Trophoblast cell (in vitro differentiated cells and primary cell): ENCODE data around the gene CMPK2.

Experiments used
- DNase-seq, 2 donors: peaks; one replicate each; pipeline ENCODE4 v3.0.0-alpha.2; 2016
- H2AFZ ChIP-seq: 2 replicates; pipeline ENCODE4 v1.6.1; 2013; ENCODE audit warnings: low read length, moderate library complexity, mild to moderate bottlenecking; ENCODE audit not compliant: insufficient read depth, poor library complexity
- H2AK5ac ChIP-seq: 2 replicates; pipeline ENCODE4 v1.6.1; 2013; ENCODE audit warnings: mild to moderate bottlenecking, low read length
- H2BK120ac ChIP-seq: 2 replicates; pipeline ENCODE4 v1.6.1; 2013; ENCODE audit warnings: low read length, mild to moderate bottlenecking, moderate library complexity; ENCODE audit not compliant: insufficient read depth, poor library complexity
- H2BK12ac ChIP-seq: 2 replicates; pipeline ENCODE4 v1.6.1; 2013; ENCODE audit warnings: mild to moderate bottlenecking, low read length, moderate library complexity
- H2BK5ac ChIP-seq: 2 replicates; pipeline ENCODE4 v1.6.1; 2013; ENCODE audit warnings: low read length, low read depth, moderate library complexity, mild to moderate bottlenecking; ENCODE audit not compliant: poor library complexity
- H3K14ac ChIP-seq: 2 replicates; pipeline ENCODE4 v1.6.1; 2013; ENCODE audit warnings: mild to moderate bottlenecking, low read length
- H3K18ac ChIP-seq: 2 replicates; pipeline ENCODE4 v1.6.1; 2013; ENCODE audit warnings: mild to moderate bottlenecking, low read length
- H3K23ac ChIP-seq: 2 replicates; pipeline ENCODE4 v1.6.1; 2013; ENCODE audit warnings: low read length
- H3K27ac ChIP-seq: 2 replicates; pipeline ENCODE4 v1.5.1; 2013; ENCODE audit warnings: low read depth, mild to moderate bottlenecking, inconsistent platforms, low read length, moderate library complexity
- H3K27me3 ChIP-seq: 2 replicates; pipeline ENCODE4 v1.6.1; 2013; ENCODE audit warnings: inconsistent platforms, mild to moderate bottlenecking, low read length, moderate library complexity; ENCODE audit not compliant: insufficient read depth
- H3K36me3 ChIP-seq, 2 experiments: 1 replicate in 1 of 2; 2 replicates in 1 of 2; pipeline ENCODE4 v1.6.1; 2013; ENCODE audit warnings: low read length in 2 of 2, mild to moderate bottlenecking in 2 of 2, moderate library complexity in 1 of 2; ENCODE audit not compliant: insufficient read depth in 2 of 2, control insufficient read depth in 1 of 2
- H3K4ac ChIP-seq: 2 replicates; pipeline ENCODE4 v1.6.1; 2013; ENCODE audit warnings: low read depth, mild to moderate bottlenecking, low read length, moderate library complexity
- H3K4me1 ChIP-seq, 2 experiments: 1 replicate in 1 of 2; 2 replicates in 1 of 2; pipeline ENCODE4 v1.6.1; 2013; ENCODE audit warnings: low read length in 2 of 2, mild to moderate bottlenecking in 2 of 2, moderate library complexity in 1 of 2; ENCODE audit not compliant: insufficient read depth in 2 of 2, control insufficient read depth in 1 of 2
- H3K4me2 ChIP-seq: 2 replicates; pipeline ENCODE4 v1.6.1; 2013; ENCODE audit warnings: inconsistent platforms, mild to moderate bottlenecking, low read length, moderate library complexity
- H3K4me3 ChIP-seq: 2 replicates; pipeline ENCODE4 v1.5.1; 2013; ENCODE audit warnings: mild to moderate bottlenecking, low read depth, low read length, inconsistent platforms
- H3K79me1 ChIP-seq: one replicate; pipeline ENCODE4 v1.6.1; 2013; ENCODE audit warnings: low read length
- H3K79me2 ChIP-seq: 2 replicates; pipeline ENCODE4 v1.6.1; 2013; ENCODE audit warnings: low read length, mild to moderate bottlenecking; ENCODE audit not compliant: control insufficient read depth, insufficient read depth, poor library complexity
- H3K9ac ChIP-seq: 2 replicates; pipeline ENCODE4 v1.6.1; 2013; ENCODE audit warnings: mild to moderate bottlenecking, low read length
- H3K9me3 ChIP-seq: 2 replicates; pipeline ENCODE4 v1.6.1; 2013; ENCODE audit warnings: low read depth, mild to moderate bottlenecking, control low read depth, inconsistent platforms, low read length; ENCODE audit not compliant: insufficient read depth
- H4K12ac ChIP-seq: 2 replicates; pipeline ENCODE4 v1.6.1; 2013; ENCODE audit warnings: low read depth, mild to moderate bottlenecking, low read length, moderate library complexity
- H4K8ac ChIP-seq: 2 replicates; pipeline ENCODE4 v1.6.1; 2013; ENCODE audit warnings: low read depth, mild to moderate bottlenecking, low read length, moderate library complexity
- H4K91ac ChIP-seq: one replicate; pipeline ENCODE4 v1.6.1; 2013; ENCODE audit warnings: low read depth, mild to moderate bottlenecking, low read length, moderate library complexity
- WGBS: extraction: QIAGEN DNeasy Blood & Tissue Kit; methylation state at CpG from one replicate; pipeline ENCODE4 v1.1.7; 2013; ENCODE audit warnings: missing lambda C conversion rate; ENCODE audit not compliant: insufficient read length, insufficient coverage; ENCODE audit errors: extremely low coverage; 5-methylcytosine and 5-hydroxymethylcytosine counted together

Gene CMPK2

GRCh38 chr2:6828299-6828584 lies 37.5 kb downstream of the CMPK2 start:
- no peak overlapping the region for H3K4me3 ChIP-seq
- no peak overlapping the region for H3K4ac ChIP-seq
- H3K9me3 ChIP-seq, result peaks cover under 1% of the 10 kb centered on the region
- H2BK12ac ChIP-seq, result no peak overlapping the region
- no peaks in the 10 kb centered on the region for H3K79me2 ChIP-seq
- H2BK5ac ChIP-seq, result no peak overlapping the region
- no peaks in the 10 kb centered on the region for H3K36me3 ChIP-seq
- no peak overlapping the region for H3K9ac ChIP-seq
- H3K4me2 ChIP-seq, result no peak overlapping the region
- no peak overlapping the region for H3K18ac ChIP-seq
- peaks cover 6 to 7% of the 10 kb centered on the region in 2 experiments for H3K4me1 ChIP-seq
- no peaks in the 10 kb centered on the region for H3K27me3 ChIP-seq
- no peak overlapping the region for H4K12ac ChIP-seq
- WGBS, result no CpG with 5 or more reads among the region's 2 CpGs
- H2BK120ac ChIP-seq, result no peak overlapping the region
- peak in 1 of 2 donors; percentile 58 for DNase-seq
- no peak overlapping the region for H4K91ac ChIP-seq
- H3K79me1 ChIP-seq, result peaks cover 6% of the 10 kb centered on the region
- no peak overlapping the region for H3K14ac ChIP-seq
- H4K8ac ChIP-seq, result no peak overlapping the region
- no peak overlapping the region for H2AK5ac ChIP-seq
- no peak overlapping the region for H2AFZ ChIP-seq
- H3K23ac ChIP-seq, result no peak overlapping the region
- H3K27ac ChIP-seq, result no peak overlapping the region

GRCh38 chr2:6827566-6828298 lies 38.0 kb downstream of the CMPK2 start:
- no peak overlapping the region for H2BK12ac ChIP-seq
- H3K79me2 ChIP-seq, result no peaks in the 10 kb centered on the region
- H3K4ac ChIP-seq, result no peak overlapping the region
- H4K12ac ChIP-seq, result no peak overlapping the region
- no peak overlapping the region for H4K8ac ChIP-seq
- H2BK5ac ChIP-seq, result no peak overlapping the region
- no peak overlapping the region for H3K23ac ChIP-seq
- no peak for DNase-seq
- no peak overlapping the region for H3K9ac ChIP-seq
- H3K14ac ChIP-seq, result no peak overlapping the region
- no peak overlapping the region for H3K18ac ChIP-seq
- no peak overlapping the region for H2AFZ ChIP-seq
- H3K4me1 ChIP-seq, result peaks cover 6 to 7% of the 10 kb centered on the region in 2 experiments
- WGBS, result no CpG with 5 or more reads among the region's 5 CpGs
- H2BK120ac ChIP-seq, result no peak overlapping the region
- H2AK5ac ChIP-seq, result no peak overlapping the region
- no peak overlapping the region for H3K4me2 ChIP-seq
- no peaks in the 10 kb centered on the region for H3K36me3 ChIP-seq
- H3K9me3 ChIP-seq, result no peaks in the 10 kb centered on the region
- H4K91ac ChIP-seq, result no peak overlapping the region
- H3K27ac ChIP-seq, result no peak overlapping the region
- H3K79me1 ChIP-seq, result peaks cover 7% of the 10 kb centered on the region
- no peaks in the 10 kb centered on the region for H3K27me3 ChIP-seq
- no peak overlapping the region for H3K4me3 ChIP-seq

GRCh38 chr2:6826081-6826913 lies 39.4 kb downstream of the CMPK2 start:
- Histone ChIP-seq H2BK5ac (peak overlapping the region; percentile 3), H3K27ac (no peak overlapping the region), H4K91ac (no peak overlapping the region), H3K18ac (no peak overlapping the region), H3K27me3 (no peaks in the 10 kb centered on the region), H3K4me1 (peaks cover 7 to 10% of the 10 kb centered on the region in 2 experiments), H3K4me3 (no peak overlapping the region), H3K36me3 (no peaks in the 10 kb centered on the region), H3K79me2 (no peaks in the 10 kb centered on the region), H3K4me2 (no peak overlapping the region), H4K8ac (no peak overlapping the region), H3K9ac (no peak overlapping the region), H2BK12ac (no peak overlapping the region), H2AFZ (no peak overlapping the region), H3K4ac (no peak overlapping the region), H3K23ac (no peak overlapping the region), H3K14ac (no peak overlapping the region), H4K12ac (no peak overlapping the region), H3K79me1 (peaks cover 8% of the 10 kb centered on the region), H2BK120ac (peak overlapping the region; percentile 2), H3K9me3 (peaks cover under 1% of the 10 kb centered on the region), H2AK5ac (no peak overlapping the region)
- WGBS, result no CpG with 5 or more reads among the region's 4 CpGs
- peak; percentile 42 to 77 for DNase-seq

DNA sequence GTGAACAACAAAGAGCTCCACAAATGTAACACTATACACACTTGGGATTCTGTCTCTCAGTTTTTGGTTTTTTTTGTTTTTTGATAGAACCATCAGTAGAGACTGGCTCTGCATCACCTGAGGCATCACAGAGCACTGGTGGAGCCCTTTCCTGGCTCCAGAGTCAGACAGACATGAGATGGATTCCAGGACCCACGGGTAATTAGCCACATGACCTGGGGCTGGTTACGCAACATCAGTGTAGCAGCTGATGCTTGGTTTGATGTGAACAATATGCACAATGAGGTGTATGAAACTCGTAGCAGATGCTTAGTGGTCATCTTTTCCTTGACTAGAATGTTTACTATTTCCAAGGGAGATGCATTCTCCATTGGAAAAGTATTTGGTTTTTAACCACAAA lies 40.7 kb downstream of the CMPK2 start:
- Histone ChIP-seq H2AFZ (no peak overlapping the region), H2AK5ac (no peak overlapping the region), H3K36me3 (no peaks in the 10 kb centered on the region), H3K27ac (peak overlapping the region; percentile 63), H4K91ac (no peak overlapping the region), H3K4ac (no peak overlapping the region), H3K4me3 (no peak overlapping the region), H3K4me2 (no peak overlapping the region), H2BK5ac (no peak overlapping the region), H2BK12ac (no peak overlapping the region), H3K27me3 (no peaks in the 10 kb centered on the region), H4K8ac (no peak overlapping the region), H3K4me1 (peaks cover 7 to 12% of the 10 kb centered on the region in 2 experiments), H4K12ac (no peak overlapping the region), H3K18ac (no peak overlapping the region), H2BK120ac (no peak overlapping the region), H3K14ac (no peak overlapping the region), H3K79me2 (no peaks in the 10 kb centered on the region), H3K23ac (no peak overlapping the region), H3K79me1 (peaks cover 11% of the 10 kb centered on the region), H3K9ac (no peak overlapping the region), H3K9me3 (peaks cover 2% of the 10 kb centered on the region)
- peak in 1 of 2 donors; percentile 56 for DNase-seq
- WGBS, result no CpG with 5 or more reads among the region's 3 CpGs
